A549 (cell line): ENCODE measurements around the gene MRPL2.

ENCODE experiments used
- EHF ChIP-seq: fragments of 250-450 bp; sonication (Bioruptor Pico); IDR thresholded peaks from 2 replicates; pipeline ENCODE4 v1.5.0; 2020; ENCODE audit warnings: mild to moderate bottlenecking
- GATA3 ChIP-seq: IDR thresholded peaks from 2 replicates; pipeline ENCODE4 v1.6.1; 2012; ENCODE audit warnings: borderline replicate concordance
- KDM1A ChIP-seq: fragments of 200-600 bp; sonication (generic); IDR thresholded peaks from 2 replicates; pipeline ENCODE4 v1.6.1; 2016; ENCODE audit warnings: low read depth, mild to moderate bottlenecking
- NPAS2 ChIP-seq: fragments of 250-450 bp; sonication (Bioruptor Pico); IDR thresholded peaks from 2 replicates; pipeline ENCODE4 v1.8.0; 2022; ENCODE audit warnings: mild to moderate bottlenecking, moderate library complexity, borderline replicate concordance
- POLR2A ChIP-seq: IDR thresholded peaks from 2 replicates; pipeline ENCODE4 v1.6.1; 2012; ENCODE audit warnings: mild to moderate bottlenecking, low read length
- RCOR1 ChIP-seq: fragments of 150-350 bp; IDR thresholded peaks from 2 replicates; pipeline ENCODE4 v1.6.1; 2014; ENCODE audit warnings: antibody characterized with exemption, low read length, low read depth
- RFX5 ChIP-seq: fragments of 450-650 bp; IDR thresholded peaks from 2 replicates; pipeline ENCODE4 v1.7.1; 2014; ENCODE audit warnings: antibody characterized with exemption, mild to moderate bottlenecking, moderate library complexity
- RNF2 ChIP-seq: fragments of 200-600 bp; sonication (generic); IDR thresholded peaks from 2 replicates; pipeline ENCODE4 v1.6.1; 2016; ENCODE audit warnings: low read depth, mild to moderate bottlenecking, antibody characterized with exemption, moderate library complexity, borderline replicate concordance
- ZC3H11A ChIP-seq: fragments of 450-650 bp; IDR thresholded peaks from 2 replicates; pipeline ENCODE4 v1.6.1; 2014; ENCODE audit warnings: antibody characterized with exemption, mild to moderate bottlenecking
- ZFP36 ChIP-seq: fragments of 450-650 bp; IDR thresholded peaks from 2 replicates; pipeline ENCODE4 v1.6.1; 2014; ENCODE audit warnings: borderline replicate concordance; ENCODE audit not compliant: partially characterized antibody
- TF ChIP-seq, protein P1 (sequence below): fragments of >200 bp; sonication (Bioruptor Twin); formaldehyde crosslinking; IDR thresholded peaks from 3 replicates; pipeline ENCODE4 v1.5.1; 2016

DNA sequence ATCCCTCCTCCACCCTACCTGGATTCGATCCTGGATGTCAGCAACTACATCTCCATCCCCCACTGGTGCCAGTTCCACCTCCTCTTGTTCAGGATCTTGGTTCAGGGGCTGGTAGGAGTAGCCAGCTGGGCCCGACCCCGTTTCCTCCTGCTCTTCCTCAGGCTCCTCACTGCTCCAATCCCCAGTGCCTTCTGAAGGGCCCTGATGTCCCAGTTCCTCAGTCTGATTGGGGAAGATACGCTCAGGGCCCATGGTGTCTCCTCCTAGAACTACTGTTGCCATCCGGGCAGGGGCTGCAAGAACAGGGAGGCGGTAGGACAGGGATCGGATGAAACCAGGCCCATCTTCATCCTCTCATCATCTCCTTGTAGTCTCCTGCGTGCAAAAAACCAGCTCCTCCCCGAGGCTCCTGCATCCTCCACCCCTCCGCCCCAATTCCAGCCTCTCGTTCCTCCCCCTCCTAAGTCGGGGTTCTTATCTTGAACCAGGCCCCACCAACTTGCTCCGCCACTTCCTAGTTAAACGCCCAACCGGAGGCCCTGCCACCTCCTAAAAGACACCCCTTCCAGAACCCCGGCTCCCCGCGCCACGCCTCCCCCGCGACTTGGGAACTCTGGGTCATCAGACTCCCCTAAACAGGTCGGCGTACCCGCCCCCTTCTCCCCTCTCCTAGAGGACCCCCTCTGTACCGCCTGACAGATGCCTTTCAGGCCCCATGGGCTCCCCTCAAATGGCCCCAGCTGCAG is 46.0 kb downstream of the MRPL2 start:
- TF ChIP-seq, protein P1, sequence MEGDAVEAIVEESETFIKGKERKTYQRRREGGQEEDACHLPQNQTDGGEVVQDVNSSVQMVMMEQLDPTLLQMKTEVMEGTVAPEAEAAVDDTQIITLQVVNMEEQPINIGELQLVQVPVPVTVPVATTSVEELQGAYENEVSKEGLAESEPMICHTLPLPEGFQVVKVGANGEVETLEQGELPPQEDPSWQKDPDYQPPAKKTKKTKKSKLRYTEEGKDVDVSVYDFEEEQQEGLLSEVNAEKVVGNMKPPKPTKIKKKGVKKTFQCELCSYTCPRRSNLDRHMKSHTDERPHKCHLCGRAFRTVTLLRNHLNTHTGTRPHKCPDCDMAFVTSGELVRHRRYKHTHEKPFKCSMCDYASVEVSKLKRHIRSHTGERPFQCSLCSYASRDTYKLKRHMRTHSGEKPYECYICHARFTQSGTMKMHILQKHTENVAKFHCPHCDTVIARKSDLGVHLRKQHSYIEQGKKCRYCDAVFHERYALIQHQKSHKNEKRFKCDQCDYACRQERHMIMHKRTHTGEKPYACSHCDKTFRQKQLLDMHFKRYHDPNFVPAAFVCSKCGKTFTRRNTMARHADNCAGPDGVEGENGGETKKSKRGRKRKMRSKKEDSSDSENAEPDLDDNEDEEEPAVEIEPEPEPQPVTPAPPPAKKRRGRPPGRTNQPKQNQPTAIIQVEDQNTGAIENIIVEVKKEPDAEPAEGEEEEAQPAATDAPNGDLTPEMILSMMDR, result no peak
- TF ChIP-seq KDM1A, result no peak
- no peak for TF ChIP-seq GATA3
- no peak for TF ChIP-seq POLR2A
- no peak for TF ChIP-seq RNF2
- TF ChIP-seq RFX5, result no peak
- no peak for TF ChIP-seq EHF
- TF ChIP-seq ZC3H11A, result no peak
- no peak for TF ChIP-seq NPAS2 (CRISPR knock-in tag)
- no peak for TF ChIP-seq ZFP36
- no peak for TF ChIP-seq RCOR1
